HEK293T (cell line): ENCODE measurements around the gene SPAG16.
"Not testable (repeated sequence)": the region's sequence is repeated elsewhere in the genome, so short reads cannot be mapped to it uniquely, and the experiment has no call there.

Experiments used
- ARNT ChIP-seq: fragments of 450-650 bp; IDR thresholded peaks from 2 replicates; pipeline ENCODE4 v1.6.1; 2017; ENCODE audit warnings: mild to moderate bottlenecking
- BHLHE40 ChIP-seq: fragments of 450-650 bp; IDR thresholded peaks from 2 replicates; pipeline ENCODE4 v1.6.1; 2016; ENCODE audit warnings: mild to moderate bottlenecking, moderate library complexity, borderline replicate concordance
- FOXA1 ChIP-seq: fragments of 450-650 bp; IDR thresholded peaks from 2 replicates; pipeline ENCODE4 v1.6.1; 2016; ENCODE audit warnings: mild to moderate bottlenecking
- FOXM1 ChIP-seq: fragments of 450-650 bp; IDR thresholded peaks from 2 replicates; pipeline ENCODE4 v1.6.1; 2017; ENCODE audit warnings: mild to moderate bottlenecking, borderline replicate concordance
- L3MBTL2 ChIP-seq: fragments of 450-650 bp; conservative IDR thresholded peaks from 2 replicates; pipeline ENCODE4 v1.6.1; 2016; ENCODE audit warnings: mild to moderate bottlenecking
- NFRKB ChIP-seq: fragments of 450-650 bp; IDR thresholded peaks from 2 replicates; pipeline ENCODE4 v1.6.1; 2016; ENCODE audit warnings: mild to moderate bottlenecking, moderate library complexity
- SP1 ChIP-seq: fragments of 450-650 bp; IDR thresholded peaks from 2 replicates; pipeline ENCODE4 v1.6.1; 2017
- SUZ12 ChIP-seq: fragments of 450-650 bp; IDR thresholded peaks from 2 replicates; pipeline ENCODE4 v1.6.1; 2016; ENCODE audit warnings: mild to moderate bottlenecking
- TARDBP ChIP-seq: fragments of 450-650 bp; IDR thresholded peaks from 2 replicates; pipeline ENCODE4 v1.6.1; 2016

GRCh38 chr2:213688825-213689224 is 404.6 kb downstream of the SPAG16 start:
- not testable (repeated sequence) for TF ChIP-seq FOXM1, L3MBTL2, FOXA1, BHLHE40, TARDBP, SP1, ARNT, NFRKB, SUZ12
